GM23338 (cell line): ENCODE measurements around the gene APOL5. TPM values are rescaled to one million over a fixed set of nuclear protein-coding genes. Genes with fewer than 3 reads are reported as not detected.

Source experiments
- ATAC-seq: fragments of 200-7000 bp; cut with Tn5 transposase; 3 replicates; pipeline ENCODE4 v1.9.1; 2020
- DNase-seq: peaks from one replicate; pipeline ENCODE4 v3.0.0-alpha.2; 2015; ENCODE audit warnings: low spot score
- H2AFZ ChIP-seq: fragments of 200-600 bp; sonication (generic); 2 replicates; pipeline ENCODE4 v1.8.0; 2016; ENCODE audit warnings: antibody characterized with exemption, mild to moderate bottlenecking, moderate library complexity
- H3F3A ChIP-seq: fragments of 200-600 bp; sonication (generic); replicated peaks from 2 replicates; pipeline ENCODE4 v1.8.0; 2017; ENCODE audit warnings: antibody characterized with exemption, mixed run types, low read depth
- H3K27ac ChIP-seq: fragments of 200-600 bp; sonication (generic); 2 replicates; pipeline ENCODE4 v1.6.1; 2016; ENCODE audit warnings: low read depth
- H3K27me3 ChIP-seq: fragments of 200-600 bp; sonication (generic); 2 replicates; pipeline ENCODE4 v1.8.0; 2016; ENCODE audit warnings: mild to moderate bottlenecking, mixed run types, moderate library complexity; ENCODE audit not compliant: insufficient read depth
- H3K36me3 ChIP-seq: fragments of 200-600 bp; sonication (generic); 2 replicates; pipeline ENCODE4 v1.8.0; 2016; ENCODE audit warnings: mild to moderate bottlenecking; ENCODE audit not compliant: insufficient read depth
- H3K4me1 ChIP-seq: fragments of 200-600 bp; sonication (generic); 2 replicates; pipeline ENCODE4 v1.8.0; 2016; ENCODE audit warnings: mild to moderate bottlenecking, moderate library complexity; ENCODE audit not compliant: insufficient read depth
- H3K4me2 ChIP-seq: fragments of 200-600 bp; sonication (generic); 2 replicates; pipeline ENCODE4 v1.7.1; 2017; ENCODE audit warnings: mixed run types
- H3K4me3 ChIP-seq: fragments of 200-600 bp; sonication (generic); 2 replicates; pipeline ENCODE4 v1.6.1; 2016; ENCODE audit warnings: mixed run types
- H3K79me2 ChIP-seq: fragments of 200-600 bp; sonication (generic); replicated peaks from 2 replicates; pipeline ENCODE4 v1.8.0; 2017; ENCODE audit warnings: mild to moderate bottlenecking; ENCODE audit not compliant: insufficient read depth
- H3K9me2 ChIP-seq: fragments of 200-600 bp; sonication (generic); 2 replicates; pipeline ENCODE4 v1.8.0; 2017; ENCODE audit not compliant: insufficient read depth
- H4K20me1 ChIP-seq: fragments of 200-600 bp; sonication (generic); replicated peaks from 2 replicates; pipeline ENCODE4 v1.8.0; 2017; ENCODE audit warnings: mild to moderate bottlenecking; ENCODE audit not compliant: insufficient read depth
- H3K27ac Mint-ChIP-seq: 2 replicates; pipeline ENCODE4 v1.8.0; 2020; ENCODE audit warnings: inconsistent platforms, mild to moderate bottlenecking, moderate library complexity, mixed read lengths
- H3K27me3 Mint-ChIP-seq: 3 replicates; pipeline ENCODE4 v1.8.0; 2022; ENCODE audit warnings: low read depth, mild to moderate bottlenecking, moderate library complexity, mixed read lengths, inconsistent platforms; ENCODE audit not compliant: insufficient read depth, poor library complexity
- H3K36me3 Mint-ChIP-seq: 3 replicates; pipeline ENCODE4 v1.8.0; 2021; ENCODE audit warnings: low read depth, mild to moderate bottlenecking, inconsistent platforms, moderate library complexity, mixed read lengths
- H3K4me1 Mint-ChIP-seq: 3 replicates; pipeline ENCODE4 v1.8.0; 2020; ENCODE audit warnings: mild to moderate bottlenecking, inconsistent platforms, mixed read lengths
- H3K4me3 Mint-ChIP-seq: 3 replicates; pipeline ENCODE4 v1.8.0; 2021; ENCODE audit warnings: moderate library complexity, mild to moderate bottlenecking, inconsistent platforms, mixed read lengths
- H3K9me3 Mint-ChIP-seq: 3 replicates; pipeline ENCODE4 v1.8.0; 2020; ENCODE audit warnings: moderate library complexity, mild to moderate bottlenecking, inconsistent platforms, mixed read lengths
- CREB1 ChIP-seq: fragments of 250-450 bp; sonication (Bioruptor Pico); IDR thresholded peaks from 2 replicates; pipeline ENCODE4 v1.5.0; 2020; ENCODE audit warnings: low read depth, mild to moderate bottlenecking, moderate library complexity
- JUNB ChIP-seq: IDR thresholded peaks from one replicate; pipeline ENCODE4 v1.6.1; 2016; ENCODE audit warnings: antibody characterized with exemption; ENCODE audit not compliant: unreplicated experiment
- STAT1 ChIP-seq: IDR thresholded peaks from one replicate; pipeline ENCODE4 v1.6.1; 2016; ENCODE audit warnings: antibody characterized with exemption; ENCODE audit not compliant: unreplicated experiment
- ZNF114 ChIP-seq: fragments of 250-450 bp; sonication (Bioruptor Pico); IDR thresholded peaks from 2 replicates; pipeline ENCODE4 v1.5.0; 2020; ENCODE audit warnings: mild to moderate bottlenecking, moderate library complexity
- polyA plus RNA-seq: library from polyadenylated mRNA; unstranded; fragments of >200 nt; fragmentation: Nextera tagmentation; extraction: Ambion mirVana; gene quantifications from 2 replicates; pipeline ENCODE4 v1.2.1, GENCODE V29; 2016
- total RNA-seq: library from RNA; depleted of rRNA; stranded (reverse); fragments of >200 nt; shearing (Covaris generic); gene quantifications from 2 replicates; pipeline ENCODE4 v1.2.3, GENCODE V29; 2014
- TF ChIP-seq, protein P1 (sequence below): IDR thresholded peaks from one replicate; pipeline ENCODE4 v1.6.1; 2018; ENCODE audit warnings: antibody characterized with exemption; ENCODE audit not compliant: unreplicated experiment
- TF ChIP-seq, protein P2 (sequence below): fragments of 250-450 bp; sonication (Bioruptor Pico); IDR thresholded peaks from 2 replicates; pipeline ENCODE4 v1.5.0; 2020; ENCODE audit warnings: mild to moderate bottlenecking, moderate library complexity
- TF ChIP-seq, protein P3 (sequence below), 2 experiments: fragments of 200-600 bp in 1 of 2; sonication (generic) in 1 of 2; conservative IDR thresholded peaks; 2 replicates each; pipeline versions ENCODE4 v1.5.1 to v1.6.1; 2016 to 2017; ENCODE audit warnings: antibody characterized with exemption in 2 of 2, low read depth in 2 of 2, mild to moderate bottlenecking in 2 of 2, moderate library complexity in 1 of 2

APOL5 gene
- total and polyA plus RNA-seq, 2 experiments from 2014 or later, result not detected

DNA sequence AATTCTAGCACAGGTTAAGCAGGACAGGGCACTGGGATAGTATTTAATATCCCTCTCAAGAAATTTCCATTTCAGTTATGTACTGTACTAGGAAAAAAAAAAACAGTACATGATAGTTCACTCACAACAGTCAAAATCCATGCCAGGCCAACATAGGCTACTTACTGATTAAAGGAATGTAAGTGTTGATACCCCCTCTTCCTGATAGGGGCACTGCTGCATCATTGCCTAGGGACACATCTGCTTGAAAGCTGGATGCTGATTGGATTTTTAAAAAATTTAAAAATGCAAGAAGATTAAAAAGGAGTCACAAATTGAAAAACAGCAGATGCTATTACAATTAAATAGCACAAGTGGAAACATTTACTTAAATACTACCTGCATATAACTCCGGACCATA is 43.4 kb downstream of the APOL5 start:
- H4K20me1 ChIP-seq, result no peaks in the 10 kb centered on the region
- Mint-ChIP-seq H3K4me1 (peaks cover 1% of the 10 kb centered on the region; the same call in 1 of the 3 replicates), H3K27me3 (peaks cover 1% of the 10 kb centered on the region), H3K36me3 (peaks cover 18% of the 10 kb centered on the region), H3K27ac (no peak overlapping the region), H3K9me3 (no peaks in the 10 kb centered on the region), H3K4me3 (no peak overlapping the region)
- no peak overlapping the region for H3K4me3 ChIP-seq
- H3K4me2 ChIP-seq, result no peak overlapping the region
- H3F3A ChIP-seq, result no peaks in the 10 kb centered on the region
- H3K27ac ChIP-seq, result no peak overlapping the region
- peak; percentile 43 for DNase-seq
- no peaks in the 10 kb centered on the region for H3K4me1 ChIP-seq
- peak; percentile 72 for ATAC-seq
- H3K79me2 ChIP-seq, result no peaks in the 10 kb centered on the region
- H2AFZ ChIP-seq, result no peak overlapping the region
- TF ChIP-seq STAT1 (no peak), ZNF114 (CRISPR knock-in tag) (no peak), CREB1 (CRISPR knock-in tag) (no peak), JUNB (no peak)
- TF ChIP-seq, protein P1, sequence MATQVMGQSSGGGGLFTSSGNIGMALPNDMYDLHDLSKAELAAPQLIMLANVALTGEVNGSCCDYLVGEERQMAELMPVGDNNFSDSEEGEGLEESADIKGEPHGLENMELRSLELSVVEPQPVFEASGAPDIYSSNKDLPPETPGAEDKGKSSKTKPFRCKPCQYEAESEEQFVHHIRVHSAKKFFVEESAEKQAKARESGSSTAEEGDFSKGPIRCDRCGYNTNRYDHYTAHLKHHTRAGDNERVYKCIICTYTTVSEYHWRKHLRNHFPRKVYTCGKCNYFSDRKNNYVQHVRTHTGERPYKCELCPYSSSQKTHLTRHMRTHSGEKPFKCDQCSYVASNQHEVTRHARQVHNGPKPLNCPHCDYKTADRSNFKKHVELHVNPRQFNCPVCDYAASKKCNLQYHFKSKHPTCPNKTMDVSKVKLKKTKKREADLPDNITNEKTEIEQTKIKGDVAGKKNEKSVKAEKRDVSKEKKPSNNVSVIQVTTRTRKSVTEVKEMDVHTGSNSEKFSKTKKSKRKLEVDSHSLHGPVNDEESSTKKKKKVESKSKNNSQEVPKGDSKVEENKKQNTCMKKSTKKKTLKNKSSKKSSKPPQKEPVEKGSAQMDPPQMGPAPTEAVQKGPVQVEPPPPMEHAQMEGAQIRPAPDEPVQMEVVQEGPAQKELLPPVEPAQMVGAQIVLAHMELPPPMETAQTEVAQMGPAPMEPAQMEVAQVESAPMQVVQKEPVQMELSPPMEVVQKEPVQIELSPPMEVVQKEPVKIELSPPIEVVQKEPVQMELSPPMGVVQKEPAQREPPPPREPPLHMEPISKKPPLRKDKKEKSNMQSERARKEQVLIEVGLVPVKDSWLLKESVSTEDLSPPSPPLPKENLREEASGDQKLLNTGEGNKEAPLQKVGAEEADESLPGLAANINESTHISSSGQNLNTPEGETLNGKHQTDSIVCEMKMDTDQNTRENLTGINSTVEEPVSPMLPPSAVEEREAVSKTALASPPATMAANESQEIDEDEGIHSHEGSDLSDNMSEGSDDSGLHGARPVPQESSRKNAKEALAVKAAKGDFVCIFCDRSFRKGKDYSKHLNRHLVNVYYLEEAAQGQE, result no peak
- TF ChIP-seq, protein P2, sequence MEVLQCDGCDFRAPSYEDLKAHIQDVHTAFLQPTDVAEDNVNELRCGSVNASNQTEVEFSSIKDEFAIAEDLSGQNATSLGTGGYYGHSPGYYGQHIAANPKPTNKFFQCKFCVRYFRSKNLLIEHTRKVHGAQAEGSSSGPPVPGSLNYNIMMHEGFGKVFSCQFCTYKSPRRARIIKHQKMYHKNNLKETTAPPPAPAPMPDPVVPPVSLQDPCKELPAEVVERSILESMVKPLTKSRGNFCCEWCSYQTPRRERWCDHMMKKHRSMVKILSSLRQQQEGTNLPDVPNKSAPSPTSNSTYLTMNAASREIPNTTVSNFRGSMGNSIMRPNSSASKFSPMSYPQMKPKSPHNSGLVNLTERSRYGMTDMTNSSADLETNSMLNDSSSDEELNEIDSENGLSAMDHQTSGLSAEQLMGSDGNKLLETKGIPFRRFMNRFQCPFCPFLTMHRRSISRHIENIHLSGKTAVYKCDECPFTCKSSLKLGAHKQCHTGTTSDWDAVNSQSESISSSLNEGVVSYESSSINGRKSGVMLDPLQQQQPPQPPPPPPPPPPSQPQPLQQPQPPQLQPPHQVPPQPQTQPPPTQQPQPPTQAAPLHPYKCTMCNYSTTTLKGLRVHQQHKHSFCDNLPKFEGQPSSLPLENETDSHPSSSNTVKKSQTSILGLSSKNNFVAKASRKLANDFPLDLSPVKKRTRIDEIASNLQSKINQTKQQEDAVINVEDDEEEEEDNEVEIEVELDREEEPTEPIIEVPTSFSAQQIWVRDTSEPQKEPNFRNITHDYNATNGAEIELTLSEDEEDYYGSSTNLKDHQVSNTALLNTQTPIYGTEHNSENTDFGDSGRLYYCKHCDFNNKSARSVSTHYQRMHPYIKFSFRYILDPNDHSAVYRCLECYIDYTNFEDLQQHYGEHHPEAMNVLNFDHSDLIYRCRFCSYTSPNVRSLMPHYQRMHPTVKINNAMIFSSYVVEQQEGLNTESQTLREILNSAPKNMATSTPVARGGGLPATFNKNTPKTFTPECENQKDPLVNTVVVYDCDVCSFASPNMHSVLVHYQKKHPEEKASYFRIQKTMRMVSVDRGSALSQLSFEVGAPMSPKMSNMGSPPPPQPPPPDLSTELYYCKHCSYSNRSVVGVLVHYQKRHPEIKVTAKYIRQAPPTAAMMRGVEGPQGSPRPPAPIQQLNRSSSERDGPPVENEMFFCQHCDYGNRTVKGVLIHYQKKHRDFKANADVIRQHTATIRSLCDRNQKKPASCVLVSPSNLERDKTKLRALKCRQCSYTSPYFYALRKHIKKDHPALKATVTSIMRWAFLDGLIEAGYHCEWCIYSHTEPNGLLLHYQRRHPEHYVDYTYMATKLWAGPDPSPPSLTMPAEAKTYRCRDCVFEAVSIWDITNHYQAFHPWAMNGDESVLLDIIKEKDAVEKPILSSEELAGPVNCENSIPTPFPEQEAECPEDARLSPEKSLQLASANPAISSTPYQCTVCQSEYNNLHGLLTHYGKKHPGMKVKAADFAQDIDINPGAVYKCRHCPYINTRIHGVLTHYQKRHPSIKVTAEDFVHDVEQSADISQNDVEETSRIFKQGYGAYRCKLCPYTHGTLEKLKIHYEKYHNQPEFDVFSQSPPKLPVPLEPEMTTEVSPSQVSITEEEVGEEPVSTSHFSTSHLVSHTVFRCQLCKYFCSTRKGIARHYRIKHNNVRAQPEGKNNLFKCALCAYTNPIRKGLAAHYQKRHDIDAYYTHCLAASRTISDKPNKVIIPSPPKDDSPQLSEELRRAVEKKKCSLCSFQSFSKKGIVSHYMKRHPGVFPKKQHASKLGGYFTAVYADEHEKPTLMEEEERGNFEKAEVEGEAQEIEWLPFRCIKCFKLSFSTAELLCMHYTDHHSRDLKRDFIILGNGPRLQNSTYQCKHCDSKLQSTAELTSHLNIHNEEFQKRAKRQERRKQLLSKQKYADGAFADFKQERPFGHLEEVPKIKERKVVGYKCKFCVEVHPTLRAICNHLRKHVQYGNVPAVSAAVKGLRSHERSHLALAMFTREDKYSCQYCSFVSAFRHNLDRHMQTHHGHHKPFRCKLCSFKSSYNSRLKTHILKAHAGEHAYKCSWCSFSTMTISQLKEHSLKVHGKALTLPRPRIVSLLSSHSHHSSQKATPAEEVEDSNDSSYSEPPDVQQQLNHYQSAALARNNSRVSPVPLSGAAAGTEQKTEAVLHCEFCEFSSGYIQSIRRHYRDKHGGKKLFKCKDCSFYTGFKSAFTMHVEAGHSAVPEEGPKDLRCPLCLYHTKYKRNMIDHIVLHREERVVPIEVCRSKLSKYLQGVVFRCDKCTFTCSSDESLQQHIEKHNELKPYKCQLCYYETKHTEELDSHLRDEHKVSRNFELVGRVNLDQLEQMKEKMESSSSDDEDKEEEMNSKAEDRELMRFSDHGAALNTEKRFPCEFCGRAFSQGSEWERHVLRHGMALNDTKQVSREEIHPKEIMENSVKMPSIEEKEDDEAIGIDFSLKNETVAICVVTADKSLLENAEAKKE (CRISPR knock-in tag), result no peak
- TF ChIP-seq, protein P3, sequence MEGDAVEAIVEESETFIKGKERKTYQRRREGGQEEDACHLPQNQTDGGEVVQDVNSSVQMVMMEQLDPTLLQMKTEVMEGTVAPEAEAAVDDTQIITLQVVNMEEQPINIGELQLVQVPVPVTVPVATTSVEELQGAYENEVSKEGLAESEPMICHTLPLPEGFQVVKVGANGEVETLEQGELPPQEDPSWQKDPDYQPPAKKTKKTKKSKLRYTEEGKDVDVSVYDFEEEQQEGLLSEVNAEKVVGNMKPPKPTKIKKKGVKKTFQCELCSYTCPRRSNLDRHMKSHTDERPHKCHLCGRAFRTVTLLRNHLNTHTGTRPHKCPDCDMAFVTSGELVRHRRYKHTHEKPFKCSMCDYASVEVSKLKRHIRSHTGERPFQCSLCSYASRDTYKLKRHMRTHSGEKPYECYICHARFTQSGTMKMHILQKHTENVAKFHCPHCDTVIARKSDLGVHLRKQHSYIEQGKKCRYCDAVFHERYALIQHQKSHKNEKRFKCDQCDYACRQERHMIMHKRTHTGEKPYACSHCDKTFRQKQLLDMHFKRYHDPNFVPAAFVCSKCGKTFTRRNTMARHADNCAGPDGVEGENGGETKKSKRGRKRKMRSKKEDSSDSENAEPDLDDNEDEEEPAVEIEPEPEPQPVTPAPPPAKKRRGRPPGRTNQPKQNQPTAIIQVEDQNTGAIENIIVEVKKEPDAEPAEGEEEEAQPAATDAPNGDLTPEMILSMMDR (conservative IDR thresholded peaks at IDR 0.05; ENCODE audit: low read depth in 2 of 2), result peak; percentile 58 to 66
- no peaks in the 10 kb centered on the region for H3K36me3 ChIP-seq
- H3K9me2 ChIP-seq, result no peaks in the 10 kb centered on the region
- H3K27me3 ChIP-seq, result no peaks in the 10 kb centered on the region
